Fibroblast of the aortic adventitia (primary cell): Measurements from ENCODE around the gene FBXO8. TPM values are rescaled to one million over a fixed set of nuclear protein-coding genes. Genes with fewer than 3 reads are reported as not detected.

ENCODE experiments used
- DNase-seq: peaks from one replicate; pipeline ENCODE4 v3.0.0-alpha.2; 2010; ENCODE audit warnings: low read depth
- H3K4me3 ChIP-seq: 2 replicates; pipeline ENCODE4 v1.5.1; 2011; ENCODE audit warnings: low read depth, mild to moderate bottlenecking, control low read depth, low read length, moderate library complexity
- CTCF ChIP-seq: IDR thresholded peaks from 2 replicates; pipeline ENCODE4 v1.5.1; 2011; ENCODE audit warnings: mild to moderate bottlenecking, low read length, control low read depth, inconsistent platforms; ENCODE audit not compliant: insufficient read depth
- total RNA-seq: library from RNA; depleted of rRNA; stranded (reverse); fragments of >200 nt; gene quantifications from 2 replicates; pipeline ENCODE4 v1.2.3, GENCODE V29; 2012; ENCODE audit warnings: low replicate concordance

The FBXO8 gene
- total RNA-seq, 1 donor, result 39.1 TPM

GRCh38 chr4:174193438-174194374 is 89.8 kb downstream of the FBXO8 start:
- DNase-seq, result peak; percentile 24
- TF ChIP-seq CTCF, result no peak
- no peak overlapping the region for H3K4me3 ChIP-seq

DNA sequence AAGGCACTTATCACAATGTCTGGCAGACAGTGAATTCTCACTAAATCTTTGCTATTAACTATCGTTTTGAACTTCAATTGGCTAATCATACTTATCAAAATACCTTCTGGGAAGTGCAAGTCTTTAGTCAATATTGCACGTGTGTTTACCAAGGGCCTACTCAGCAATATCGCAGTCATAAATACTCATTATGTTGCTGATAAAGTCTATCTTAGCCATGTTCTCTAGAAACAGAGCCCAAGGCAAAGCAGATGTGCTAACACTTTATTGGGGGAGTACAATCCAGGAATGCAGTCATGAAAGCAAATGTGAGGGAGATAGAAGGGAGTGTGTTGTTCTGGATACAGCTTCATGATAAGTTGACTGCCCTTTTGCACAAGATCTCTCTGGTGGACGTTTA is 90.5 kb downstream of the FBXO8 start:
- no peak for TF ChIP-seq CTCF
- no peak overlapping the region for H3K4me3 ChIP-seq
- no peak for DNase-seq

DNA sequence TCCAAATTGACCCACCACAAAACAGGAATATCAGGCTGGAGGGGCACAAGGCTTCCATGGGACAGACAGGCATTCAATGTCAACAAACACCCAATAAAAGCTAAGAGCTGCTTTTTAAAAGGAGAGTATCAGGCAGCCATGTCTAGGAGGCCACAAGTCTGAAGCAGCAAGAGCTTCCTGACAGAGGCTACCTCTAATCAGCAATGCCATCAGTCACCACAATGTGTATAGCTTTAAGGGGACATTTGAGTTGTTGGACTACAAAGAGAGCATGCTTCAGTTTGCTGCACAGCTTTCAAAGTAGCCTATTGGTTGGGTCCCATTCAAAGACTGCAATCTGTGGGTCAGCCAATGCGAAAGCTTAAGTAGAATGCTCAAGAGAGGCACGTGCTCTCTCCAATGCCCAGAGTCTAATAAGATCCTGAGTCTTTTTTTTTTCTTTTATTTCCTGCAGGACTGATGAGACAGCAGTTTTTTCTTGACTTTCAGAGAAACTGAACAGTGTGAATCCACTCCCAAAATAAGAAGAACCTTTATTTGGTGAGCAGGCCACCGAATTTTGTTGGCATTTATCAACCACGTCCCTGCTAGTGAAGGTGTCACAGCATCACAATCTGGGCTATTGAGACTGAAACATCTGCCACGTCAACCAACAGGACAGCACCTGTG is 92.5 kb downstream of the FBXO8 start:
- DNase-seq, result no peak
- TF ChIP-seq CTCF, result no peak
- no peak overlapping the region for H3K4me3 ChIP-seq

DNA sequence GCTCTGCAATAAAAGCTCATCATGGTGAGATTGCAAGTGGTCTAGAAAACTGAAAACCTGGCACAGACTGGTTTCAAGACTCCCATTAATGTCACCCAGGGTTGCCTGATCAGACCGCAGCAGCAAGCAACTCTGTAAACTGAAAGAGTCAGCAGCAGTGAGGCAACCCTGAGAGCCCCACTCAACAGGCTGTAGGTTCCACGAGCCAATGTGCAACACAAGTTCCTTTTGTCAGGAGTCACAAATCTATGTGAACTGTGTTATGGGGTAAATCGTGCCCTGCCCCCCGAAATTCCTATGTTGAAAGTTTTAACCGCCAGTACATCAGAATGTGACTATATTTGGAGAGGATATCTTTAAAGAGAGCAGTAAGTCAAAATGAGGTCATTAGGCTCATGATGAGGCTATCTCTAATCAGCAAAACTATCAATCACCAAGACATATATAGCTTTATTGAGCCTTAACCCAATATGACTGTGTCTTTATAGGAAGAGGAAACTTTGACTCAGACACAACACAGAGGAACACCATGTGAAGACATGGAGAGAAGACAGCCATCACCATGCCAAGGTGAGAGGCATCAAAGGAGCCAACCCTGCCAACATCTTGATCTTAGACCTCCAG is 94.0 kb downstream of the FBXO8 start:
- H3K4me3 ChIP-seq, result no peak overlapping the region
- peak; percentile 27 for DNase-seq
- no peak for TF ChIP-seq CTCF

Other genes with a start within 250 kb of the FBXO8 start
- gene CEP44, start 244 bp upstream of the FBXO8 start, total RNA-seq, result 22.7 and 26.4 TPM in 2 replicates
- 2.7 TPM in 1 of 2 replicates, not detected in the other for gene HPGD, start 238.8 kb upstream of the FBXO8 start, total RNA-seq